AG09309 (cell line): Measurements from ENCODE around the gene GLS2.
"Not testable (repeated sequence)": the region's sequence is repeated elsewhere in the genome, so short reads cannot be mapped to it uniquely, and the experiment has no call there.

Experiments used
- DNase-seq: peaks from one replicate; pipeline ENCODE4 v3.0.0-alpha.2; 2010; ENCODE audit warnings: low read depth
- H3K4me3 ChIP-seq: 2 replicates; pipeline ENCODE4 v1.5.1; 2011; ENCODE audit warnings: mild to moderate bottlenecking, low read depth, low read length, moderate library complexity; ENCODE audit not compliant: control insufficient read depth
- CTCF ChIP-seq: IDR thresholded peaks from 2 replicates; pipeline ENCODE4 v1.5.1; 2011; ENCODE audit warnings: mild to moderate bottlenecking, low read depth, low read length, inconsistent platforms; ENCODE audit not compliant: insufficient read depth, control insufficient read depth; ENCODE audit errors: missing control alignments

The GLS2 gene

GRCh38 chr12:56510786-56511185, 22.8 kb upstream of the GLS2 start:
- H3K4me3 ChIP-seq = no peak overlapping the region
- TF ChIP-seq CTCF = no peak
- no peak for DNase-seq

- H3K4me3 ChIP-seq, DNase-seq: not testable (repeated sequence)
Observed at GRCh38 chr12:56499879-56500278, 11.9 kb upstream of the GLS2 start.

- not testable (repeated sequence) for H3K4me3 ChIP-seq, DNase-seq
Observed at GRCh38 chr12:56499452-56499851, 11.5 kb upstream of the GLS2 start.

- DNase-seq, H3K4me3 ChIP-seq: not testable (repeated sequence)
Observed at GRCh38 chr12:56498126-56498902, 10.4 kb upstream of the GLS2 start.

- TF ChIP-seq CTCF = peak; percentile 44
- DNase-seq, H3K4me3 ChIP-seq: not testable (repeated sequence)
Observed at GRCh38 chr12:56496704-56497103, 8.7 kb upstream of the GLS2 start.

GRCh38 chr12:56494481-56494880, 6.5 kb upstream of the GLS2 start:
- H3K4me3 ChIP-seq = not testable (repeated sequence)

GRCh38 chr12:56494106-56494415, 6.1 kb upstream of the GLS2 start:
- not testable (repeated sequence) for DNase-seq, H3K4me3 ChIP-seq

More at GRCh38 chr12:56494481-56494880, 6.5 kb upstream of the GLS2 start:
- not testable (repeated sequence) for DNase-seq

- DNase-seq, H3K4me3 ChIP-seq: not testable (repeated sequence)
Observed at GRCh38 chr12:56493409-56494105, 5.6 kb upstream of the GLS2 start.

GRCh38 chr12:56490360-56490759, 2.4 kb upstream of the GLS2 start:
- TF ChIP-seq CTCF = no peak
- no peak overlapping the region for H3K4me3 ChIP-seq
- DNase-seq = no peak

GRCh38 chr12:56487448-56488040, 417 bp downstream of the GLS2 start:
- TF ChIP-seq CTCF = no peak
- peak overlapping the region; percentile 46 for H3K4me3 ChIP-seq
- DNase-seq = no peak
